Kidney (tissue), 22 donors: ENCODE results near the gene CX3CR1. TPM values are rescaled to one million over a fixed set of nuclear protein-coding genes. Genes with fewer than 3 reads are reported as not detected.

Experiments used
- DNase-seq, 5 donors: peaks; one replicate each; pipeline ENCODE4 v3.0.0-alpha.2; 2013 to 2020
- FAIRE-seq: peaks from 2 replicates; lab custom pipeline; 2012; peaks lifted over from hg19 to GRCh38; lab: Jason Lieb, UNC
- H3K27ac ChIP-seq, 2 donors: one replicate each; pipeline ENCODE4 v1.7.0; 2013; ENCODE audit warnings: low read depth in 2 of 2, low read length in 2 of 2, inconsistent platforms in 1 of 2
- H3K27me3 ChIP-seq: one replicate; pipeline ENCODE4 v1.7.1; 2013; ENCODE audit warnings: low read length, inconsistent platforms; ENCODE audit not compliant: control insufficient read depth, insufficient read depth
- H3K36me3 ChIP-seq, 3 donors: one replicate each; pipeline versions ENCODE4 v1.7.0 to v1.7.1; 2013; ENCODE audit warnings: low read length in 3 of 3, control low read depth in 1 of 3, inconsistent platforms in 1 of 3; ENCODE audit not compliant: insufficient read depth in 3 of 3, control insufficient read depth in 2 of 3
- H3K4me1 ChIP-seq, 3 donors: one replicate each; pipeline versions ENCODE4 v1.7.0 to v1.7.1; 2013; ENCODE audit warnings: low read length in 3 of 3, inconsistent platforms in 1 of 3, low read depth in 1 of 3; ENCODE audit not compliant: control insufficient read depth in 2 of 3, insufficient read depth in 2 of 3
- H3K4me3 ChIP-seq, 3 donors: one replicate each; pipeline versions ENCODE4 v1.7.0 to v1.8.1; 2013; ENCODE audit warnings: low read length in 3 of 3, control low read depth in 1 of 3, inconsistent platforms in 1 of 3
- H3K9ac ChIP-seq, 3 donors: one replicate each; pipeline versions ENCODE4 v1.7.0 to v1.7.1; 2013; ENCODE audit warnings: low read length in 3 of 3, control low read depth in 1 of 3, inconsistent platforms in 1 of 3
- H3K9me3 ChIP-seq, 3 donors: one replicate each; pipeline versions ENCODE4 v1.7.0 to v1.7.1; 2013; ENCODE audit warnings: low read length in 3 of 3, control low read depth in 1 of 3, inconsistent platforms in 1 of 3; ENCODE audit not compliant: control insufficient read depth in 2 of 3, insufficient read depth in 1 of 3
- intact Hi-C: fragments of 100-400 bp; cut with DNase I; formaldehyde crosslinking; loops from one replicate; pipeline ENCODE4 v1.11.1; 2022
- long read RNA-seq, 10 donors: library from polyadenylated mRNA in 1 of 10; unstranded in 1 of 10; transcript quantifications; one replicate each; pipeline ENCODE4 v2.0.0 and lab custom pipeline, GENCODE V29; 2021 to 2026
- polyA plus RNA-seq: library from polyadenylated mRNA; stranded (reverse); fragments of 350-450 nt; fragmentation: Illumina TruSeq; extraction: RNeasy Lipid Tissue Mini Kit (QIAGEN cat#74804); gene quantifications from one replicate; pipeline ENCODE4 v1.2.3, GENCODE V29; 2014; ENCODE audit warnings: low read depth, low replicate concordance; ENCODE audit not compliant: insufficient read depth
- total RNA-seq: library from RNA; stranded (reverse); fragmentation: NEBNext Ultra II Directional; extraction: Animal tissue kit (Norgen Biotek cat#: 25700); gene quantifications from one replicate; pipeline ENCODE4 v1.2.1, GENCODE V29; 2021
- TF ChIP-seq, protein P1 (sequence below): IDR thresholded peaks from 3 replicates; pipeline ENCODE4 v1.5.1; 2012; ENCODE audit warnings: mild to moderate bottlenecking, moderate library complexity, borderline replicate concordance; ENCODE audit not compliant: insufficient read depth; ENCODE audit errors: extremely low read depth
- donor health status: control.
- donor health status: control.
- donor health status: control.
- donor health status: control.
- donor health status: control.
- donor health status: DM: yes; HTN: yes; CAD: no.
- donor health status: Normal renal cell carcinoma (clear cell type).

CX3CR1 gene
- 4.4 TPM for total RNA-seq
- 0.99 TPM for polyA plus RNA-seq
- long read RNA-seq, donor 1: 0 reads
- long read RNA-seq, donor 2: 0 reads
- long read RNA-seq, donor 3, partial matches to known transcripts: 6 of 7 reads
- long read RNA-seq, donor 3, other reads (novel, unspliced or antisense): 0 of 7 reads
- long read RNA-seq, donor 4: 0 reads
- long read RNA-seq, donor 5: 0 reads
- long read RNA-seq, donor 6, partial matches to known transcripts: 0 of 2 reads
- long read RNA-seq, donor 6, other reads (novel, unspliced or antisense): 0 of 2 reads
- long read RNA-seq, donor 7, partial matches to known transcripts: 0 of 1 reads
- long read RNA-seq, donor 7, other reads (novel, unspliced or antisense): 1 of 1 reads
- long read RNA-seq, donor 8, partial matches to known transcripts: 0 of 1 reads
- long read RNA-seq, donor 8, other reads (novel, unspliced or antisense): 0 of 1 reads
- long read RNA-seq, donor 9: 0 reads
- long read RNA-seq, donor 10, partial matches to known transcripts: 0 of 2 reads
- long read RNA-seq, donor 10, other reads (novel, unspliced or antisense): 0 of 2 reads

DNA sequence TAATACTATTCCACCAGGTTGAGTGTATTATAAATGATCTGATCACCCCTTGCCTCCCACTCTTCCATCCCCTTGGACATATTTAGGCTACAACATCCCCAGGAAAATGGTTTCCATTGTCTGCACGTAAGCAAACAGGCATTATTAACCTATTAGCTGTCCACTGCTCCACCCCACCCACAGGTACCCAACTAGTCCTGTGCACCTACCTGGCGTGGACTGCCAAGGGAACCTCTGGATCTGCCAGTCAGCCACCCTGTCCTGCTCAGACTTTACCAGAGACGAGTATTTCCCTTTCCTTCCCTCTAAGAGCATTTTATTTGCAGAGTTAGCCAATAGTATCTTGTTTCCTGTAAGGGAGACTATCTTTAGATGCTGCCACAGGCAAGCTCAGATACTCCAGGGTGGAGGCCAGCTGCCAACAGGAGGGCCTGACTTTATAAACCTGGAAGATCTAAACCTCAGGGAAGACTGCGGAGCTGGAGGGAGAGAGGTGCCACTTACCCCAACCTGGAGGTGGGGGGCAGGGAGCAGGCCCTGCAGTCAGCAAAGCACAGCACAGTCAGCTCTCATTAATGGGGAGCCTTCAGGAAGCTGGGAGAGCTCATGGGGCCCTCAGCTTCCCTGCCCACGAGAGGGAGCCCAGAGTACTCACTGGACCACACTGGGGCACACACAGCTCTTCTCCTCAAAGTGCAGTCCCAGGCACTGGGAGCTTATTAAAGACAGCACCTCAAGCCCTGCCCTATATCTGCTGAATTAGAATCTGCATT lies at the start of gene CX3CR1:
Gene CX3CR1 (minus strand): TSS at position 292 of the 773 bp plus-strand sequence. CDS start 13,527 bp downstream, outside the sequence.
- TF ChIP-seq, protein P1, sequence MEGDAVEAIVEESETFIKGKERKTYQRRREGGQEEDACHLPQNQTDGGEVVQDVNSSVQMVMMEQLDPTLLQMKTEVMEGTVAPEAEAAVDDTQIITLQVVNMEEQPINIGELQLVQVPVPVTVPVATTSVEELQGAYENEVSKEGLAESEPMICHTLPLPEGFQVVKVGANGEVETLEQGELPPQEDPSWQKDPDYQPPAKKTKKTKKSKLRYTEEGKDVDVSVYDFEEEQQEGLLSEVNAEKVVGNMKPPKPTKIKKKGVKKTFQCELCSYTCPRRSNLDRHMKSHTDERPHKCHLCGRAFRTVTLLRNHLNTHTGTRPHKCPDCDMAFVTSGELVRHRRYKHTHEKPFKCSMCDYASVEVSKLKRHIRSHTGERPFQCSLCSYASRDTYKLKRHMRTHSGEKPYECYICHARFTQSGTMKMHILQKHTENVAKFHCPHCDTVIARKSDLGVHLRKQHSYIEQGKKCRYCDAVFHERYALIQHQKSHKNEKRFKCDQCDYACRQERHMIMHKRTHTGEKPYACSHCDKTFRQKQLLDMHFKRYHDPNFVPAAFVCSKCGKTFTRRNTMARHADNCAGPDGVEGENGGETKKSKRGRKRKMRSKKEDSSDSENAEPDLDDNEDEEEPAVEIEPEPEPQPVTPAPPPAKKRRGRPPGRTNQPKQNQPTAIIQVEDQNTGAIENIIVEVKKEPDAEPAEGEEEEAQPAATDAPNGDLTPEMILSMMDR: no peak
- peak within 1 kb of the TSS in 1 of 3 donors; percentile 29 for H3K4me3 ChIP-seq
- H3K36me3 ChIP-seq: no peaks in the 10 kb centered on the region
- no peaks in the 10 kb centered on the region for H3K9me3 ChIP-seq
- H3K4me1 ChIP-seq: no peaks in the 10 kb centered on the region
- H3K27me3 ChIP-seq: no peaks in the 10 kb centered on the region
- DNase-seq (no peak), FAIRE-seq (no peak)
- intact Hi-C loops: loop anchor here (5.0 kb wide), 1 partner anchor 88 kb away; the partner anchor contains the start of gene XIRP1
- no peak within 1 kb of the TSS for H3K27ac ChIP-seq
- H3K9ac ChIP-seq: no peak within 1 kb of the TSS

DNA sequence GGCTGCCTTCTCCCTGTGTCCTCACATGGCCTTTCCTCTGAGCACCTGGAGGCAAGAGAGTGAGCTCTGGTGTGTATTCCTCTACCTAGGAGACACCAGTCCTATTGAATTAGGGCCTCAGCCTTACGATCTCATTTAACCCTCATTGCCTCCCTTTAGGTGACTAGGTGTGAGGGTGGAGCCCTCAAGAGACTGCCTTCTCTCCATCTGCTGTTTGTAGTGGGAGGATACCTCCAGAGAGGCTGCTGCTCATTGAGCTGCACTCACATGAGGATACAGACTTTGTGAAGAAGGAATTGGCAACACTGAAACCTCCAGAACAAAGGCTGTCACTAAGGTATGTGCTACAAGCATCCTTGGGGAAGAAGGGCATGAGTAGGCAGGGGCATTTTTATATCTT lies 49.7 kb upstream of the CX3CR1 start, which contains the start of gene CCR8:
Gene CCR8 (plus strand): TSS at position 217 of the 400 bp plus-strand sequence. CDS start 2,623 bp downstream, outside the sequence.
- no peak within 1 kb of the TSS for H3K9ac ChIP-seq
- no peaks in the 10 kb centered on the region for H3K9me3 ChIP-seq
- H3K4me3 ChIP-seq: no peak within 1 kb of the TSS
- TF ChIP-seq, protein P1: no peak
- no peak within 1 kb of the TSS for H3K27ac ChIP-seq
- H3K36me3 ChIP-seq: no peaks in the 10 kb centered on the region
- FAIRE-seq (no peak), DNase-seq (no peak)
- no peaks in the 10 kb centered on the region for H3K4me1 ChIP-seq
- H3K27me3 ChIP-seq: no peaks in the 10 kb centered on the region
- intact Hi-C loops: no loop called here

DNA sequence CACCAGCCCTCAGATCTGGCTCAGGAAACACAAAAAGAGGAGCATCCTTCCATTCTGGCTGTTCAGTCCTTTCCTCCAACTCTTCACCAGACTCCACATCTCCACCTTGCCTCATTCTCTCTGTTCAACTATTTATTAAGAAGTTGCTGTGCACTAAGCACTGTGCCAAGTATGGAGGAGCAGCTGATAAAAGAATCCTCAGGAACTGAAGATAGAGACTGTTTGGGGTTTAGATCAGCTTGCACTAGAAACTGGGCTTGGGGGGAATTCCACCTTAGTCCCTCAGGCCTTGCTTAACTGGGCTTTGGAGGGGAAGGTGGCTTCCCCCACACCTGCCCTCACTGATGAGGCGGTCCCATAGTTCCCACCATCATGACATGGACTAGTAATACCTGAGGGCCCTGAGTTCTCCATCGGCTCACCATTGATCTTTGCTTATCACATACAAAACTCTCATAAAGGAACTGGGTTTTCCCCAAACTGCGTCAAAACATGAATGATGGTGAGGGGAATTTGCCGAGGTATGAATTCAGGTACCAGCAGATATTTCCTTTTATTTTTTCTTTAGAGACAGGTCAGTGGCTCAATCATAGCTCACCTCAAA lies 48.0 kb upstream of the CX3CR1 start:
- intact Hi-C loops: no loop called here
- no peak overlapping the region for H3K27ac ChIP-seq
- no peaks in the 10 kb centered on the region for H3K36me3 ChIP-seq
- TF ChIP-seq, protein P1: no peak
- H3K27me3 ChIP-seq: no peaks in the 10 kb centered on the region
- DNase-seq (no peak), FAIRE-seq (no peak)
- H3K4me3 ChIP-seq: no peak overlapping the region
- no peak overlapping the region for H3K9ac ChIP-seq
- H3K4me1 ChIP-seq: no peaks in the 10 kb centered on the region
- H3K9me3 ChIP-seq: no peaks in the 10 kb centered on the region
